Measurements from ENCODE around the gene AKAP13.

AKAP13 gene

GRCh38 chr15:85751291-85752123 is 371.1 kb downstream of the AKAP13 start:
- DNase-seq (ENCODE audit: low read depth in 1 of 2, low spot score in 1 of 2), result no peak

- no peak for DNase-seq (ENCODE audit: low read depth in 1 of 2, low spot score in 1 of 2)
Observed at GRCh38 chr15:85752124-85752475, 371.7 kb downstream of the AKAP13 start.

- DNase-seq (ENCODE audit: low read depth in 1 of 2, low spot score in 1 of 2), result no peak
Observed at GRCh38 chr15:85752491-85752961, 372.1 kb downstream of the AKAP13 start.

GRCh38 chr15:85753261-85753660 is 372.9 kb downstream of the AKAP13 start:
- no peak for DNase-seq (ENCODE audit: low read depth in 1 of 2, low spot score in 1 of 2)

GRCh38 chr15:85753791-85754452 is 373.5 kb downstream of the AKAP13 start:
- DNase-seq (ENCODE audit: low read depth in 1 of 2, low spot score in 1 of 2), result no peak

GRCh38 chr15:85754989-85755388 is 374.6 kb downstream of the AKAP13 start:
- no peak for DNase-seq (ENCODE audit: low read depth in 1 of 2, low spot score in 1 of 2)

GRCh38 chr15:85755471-85755870 is 375.1 kb downstream of the AKAP13 start:
- no peak for DNase-seq (ENCODE audit: low read depth in 1 of 2, low spot score in 1 of 2)

- DNase-seq (ENCODE audit: low read depth in 1 of 2, low spot score in 1 of 2), result no peak
Observed at GRCh38 chr15:85755942-85756341, 375.5 kb downstream of the AKAP13 start.

GRCh38 chr15:85756411-85757072 is 376.1 kb downstream of the AKAP13 start:
- DNase-seq (ENCODE audit: low read depth in 1 of 2, low spot score in 1 of 2), result no peak

GRCh38 chr15:85757073-85757938 is 376.9 kb downstream of the AKAP13 start:
- no peak for DNase-seq (ENCODE audit: low read depth in 1 of 2, low spot score in 1 of 2)

- no peak for DNase-seq (ENCODE audit: low read depth in 1 of 2, low spot score in 1 of 2)
Observed at GRCh38 chr15:85757939-85758654, 377.7 kb downstream of the AKAP13 start.

- DNase-seq (ENCODE audit: low read depth in 1 of 2, low spot score in 1 of 2), result no peak
Observed at GRCh38 chr15:85758655-85758978, 378.2 kb downstream of the AKAP13 start.

- no peak for DNase-seq (ENCODE audit: low read depth in 1 of 2, low spot score in 1 of 2)
Observed at GRCh38 chr15:85759376-85759775, 379.0 kb downstream of the AKAP13 start.

GRCh38 chr15:85760049-85760448 is 379.6 kb downstream of the AKAP13 start:
- DNase-seq (ENCODE audit: low read depth in 1 of 2, low spot score in 1 of 2), result no peak

GRCh38 chr15:85760531-85761371 is 380.3 kb downstream of the AKAP13 start:
- no peak for DNase-seq (ENCODE audit: low read depth in 1 of 2, low spot score in 1 of 2)

GRCh38 chr15:85761635-85762034 is 381.2 kb downstream of the AKAP13 start:
- DNase-seq (ENCODE audit: low read depth in 1 of 2, low spot score in 1 of 2), result no peak

- no peak for DNase-seq (ENCODE audit: low read depth in 1 of 2, low spot score in 1 of 2)
Observed at GRCh38 chr15:85762039-85762755, 381.8 kb downstream of the AKAP13 start.

- DNase-seq (ENCODE audit: low read depth in 1 of 2, low spot score in 1 of 2), result no peak
Observed at GRCh38 chr15:85762756-85763127, 382.3 kb downstream of the AKAP13 start.

- no peak for DNase-seq (ENCODE audit: low read depth in 1 of 2, low spot score in 1 of 2)
Observed at GRCh38 chr15:85763157-85763556, 382.8 kb downstream of the AKAP13 start.
